Measurements from ENCODE around the gene IHH.
A peak's percentile ranks its signal among the peaks of the same experiment; 100 is the strongest.

The IHH gene

GRCh38 chr2:219073413-219074129 lies 12.8 kb upstream of the IHH start:
- no peak for DNase-seq

- no peak for DNase-seq
Measured at GRCh38 chr2:219072741-219073250, 12.1 kb upstream of the IHH start.

GRCh38 chr2:219071131-219071816 lies 10.6 kb upstream of the IHH start:
- no peak for DNase-seq

- no peak for DNase-seq
Measured at GRCh38 chr2:219065484-219065883, 4.8 kb upstream of the IHH start.

GRCh38 chr2:219062081-219062480 lies 1.4 kb upstream of the IHH start:
- DNase-seq: no peak

GRCh38 chr2:219059725-219060682 lies 717 bp downstream of the IHH start:
- DNase-seq: no peak

- no peak for DNase-seq
Measured at GRCh38 chr2:219059375-219059724, 1.4 kb downstream of the IHH start.

GRCh38 chr2:219058541-219059374 lies 2.0 kb downstream of the IHH start:
- no peak for DNase-seq

GRCh38 chr2:219057709-219058540 lies 2.8 kb downstream of the IHH start:
- peak; percentile 67 for DNase-seq

GRCh38 chr2:219056896-219057708 lies 3.6 kb downstream of the IHH start:
- no peak for DNase-seq

- no peak for DNase-seq
Measured at GRCh38 chr2:219056176-219056895, 4.4 kb downstream of the IHH start.

- no peak for DNase-seq
Measured at GRCh38 chr2:219054956-219055903, 5.5 kb downstream of the IHH start.

- DNase-seq: no peak
Measured at GRCh38 chr2:219049282-219049681, 11.4 kb downstream of the IHH start.

- no peak for DNase-seq
Measured at GRCh38 chr2:219045937-219046550, 14.7 kb downstream of the IHH start.

GRCh38 chr2:219042750-219043149 lies 18.0 kb downstream of the IHH start:
- DNase-seq: no peak

- DNase-seq: no peak
Measured at GRCh38 chr2:219042157-219042556, 18.6 kb downstream of the IHH start.

GRCh38 chr2:219041252-219041651 lies 19.5 kb downstream of the IHH start, which contains the start of gene CFAP65:
CFAP65 (minus strand) TSS chr2:219041516; CDS start chr2:219039048, 2,468 bp downstream.
- DNase-seq: no peak

GRCh38 chr2:219038600-219038999 lies 22.1 kb downstream of the IHH start:
- no peak for DNase-seq

Measured in stimulated activated naive CD4-positive, alpha-beta T cell treated with Interleukin-2 at 50 U/mL for 16 hours (primary cell).